KMS-11 (cell line): Measurements from ENCODE around the gene CT47B1.

ENCODE experiments used
- H2AFZ ChIP-seq: fragments of 200-600 bp; sonication (generic); 2 replicates; pipeline ENCODE4 v1.6.1; 2016; ENCODE audit warnings: antibody characterized with exemption, mixed run types, low read depth
- H3K27ac ChIP-seq: fragments of 200-600 bp; sonication (generic); 2 replicates; pipeline ENCODE4 v1.6.1; 2016; ENCODE audit warnings: mild to moderate bottlenecking, mixed run types
- H3K27me3 ChIP-seq: fragments of 200-600 bp; sonication (generic); 2 replicates; pipeline ENCODE4 v1.6.1; 2017; ENCODE audit warnings: mild to moderate bottlenecking, low read depth, mixed run types, moderate library complexity; ENCODE audit not compliant: insufficient read depth
- H3K36me3 ChIP-seq: fragments of 200-600 bp; sonication (generic); 2 replicates; pipeline ENCODE4 v1.6.1; 2017; ENCODE audit warnings: mild to moderate bottlenecking, mixed run types; ENCODE audit not compliant: insufficient read depth
- H3K4me1 ChIP-seq: fragments of 200-600 bp; sonication (generic); 2 replicates; pipeline ENCODE4 v1.6.1; 2016; ENCODE audit warnings: mild to moderate bottlenecking, low read depth, mixed run types; ENCODE audit not compliant: poor library complexity, severe bottlenecking
- H3K4me2 ChIP-seq: fragments of 200-600 bp; sonication (generic); 2 replicates; pipeline ENCODE4 v1.7.0; 2016; ENCODE audit warnings: mild to moderate bottlenecking, mixed run types
- H3K4me3 ChIP-seq: fragments of 200-600 bp; sonication (generic); IDR thresholded peaks from 2 replicates; pipeline ENCODE4 v1.6.1; 2017; ENCODE audit warnings: low read depth, low read length, mixed read lengths; ENCODE audit not compliant: insufficient read depth
- H3K79me2 ChIP-seq: fragments of 200-600 bp; sonication (generic); 2 replicates; pipeline ENCODE4 v1.6.1; 2016; ENCODE audit warnings: low read depth, mixed run types; ENCODE audit not compliant: insufficient read depth
- H3K9ac ChIP-seq: fragments of 200-600 bp; sonication (generic); 2 replicates; pipeline ENCODE4 v1.6.1; 2016; ENCODE audit warnings: mild to moderate bottlenecking, mixed run types
- H4K20me1 ChIP-seq: fragments of 200-600 bp; sonication (generic); 2 replicates; pipeline ENCODE4 v1.6.1; 2016; ENCODE audit warnings: mild to moderate bottlenecking, mixed run types; ENCODE audit not compliant: insufficient read depth
- TF ChIP-seq, protein P1 (sequence below): fragments of 200-600 bp; sonication (generic); conservative IDR thresholded peaks from 2 replicates; pipeline ENCODE4 v1.6.1; 2017; ENCODE audit warnings: low read depth, mild to moderate bottlenecking, antibody characterized with exemption, low read length, moderate library complexity, mixed read lengths

Gene CT47B1

DNA sequence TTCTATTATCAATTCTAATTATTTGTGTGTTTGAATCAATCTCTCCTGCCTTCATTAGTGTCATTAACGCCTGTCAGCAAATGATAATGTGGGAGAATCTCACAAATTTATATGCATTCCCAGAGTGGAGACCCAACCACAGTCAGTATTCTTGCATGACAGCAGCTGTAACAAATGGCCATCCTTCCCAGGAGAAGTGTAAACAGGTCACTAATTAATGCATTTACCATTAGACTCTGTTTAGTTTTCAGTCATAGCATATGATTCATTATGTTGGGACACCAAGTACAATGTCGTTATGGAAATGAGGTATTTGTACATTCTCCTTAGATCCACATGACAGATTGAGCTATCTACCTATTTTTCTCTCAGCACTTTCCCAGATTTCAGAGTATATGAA lies 50.5 kb downstream of the CT47B1 start:
- H3K9ac ChIP-seq, result no peak overlapping the region
- no peaks in the 10 kb centered on the region for H3K4me1 ChIP-seq
- no peak overlapping the region for H3K4me3 ChIP-seq
- H2AFZ ChIP-seq, result no peak overlapping the region
- no peaks in the 10 kb centered on the region for H3K36me3 ChIP-seq
- no peak overlapping the region for H3K4me2 ChIP-seq
- no peaks in the 10 kb centered on the region for H3K79me2 ChIP-seq
- no peak overlapping the region for H3K27ac ChIP-seq
- no peaks in the 10 kb centered on the region for H4K20me1 ChIP-seq
- H3K27me3 ChIP-seq, result no peaks in the 10 kb centered on the region
- TF ChIP-seq, protein P1, sequence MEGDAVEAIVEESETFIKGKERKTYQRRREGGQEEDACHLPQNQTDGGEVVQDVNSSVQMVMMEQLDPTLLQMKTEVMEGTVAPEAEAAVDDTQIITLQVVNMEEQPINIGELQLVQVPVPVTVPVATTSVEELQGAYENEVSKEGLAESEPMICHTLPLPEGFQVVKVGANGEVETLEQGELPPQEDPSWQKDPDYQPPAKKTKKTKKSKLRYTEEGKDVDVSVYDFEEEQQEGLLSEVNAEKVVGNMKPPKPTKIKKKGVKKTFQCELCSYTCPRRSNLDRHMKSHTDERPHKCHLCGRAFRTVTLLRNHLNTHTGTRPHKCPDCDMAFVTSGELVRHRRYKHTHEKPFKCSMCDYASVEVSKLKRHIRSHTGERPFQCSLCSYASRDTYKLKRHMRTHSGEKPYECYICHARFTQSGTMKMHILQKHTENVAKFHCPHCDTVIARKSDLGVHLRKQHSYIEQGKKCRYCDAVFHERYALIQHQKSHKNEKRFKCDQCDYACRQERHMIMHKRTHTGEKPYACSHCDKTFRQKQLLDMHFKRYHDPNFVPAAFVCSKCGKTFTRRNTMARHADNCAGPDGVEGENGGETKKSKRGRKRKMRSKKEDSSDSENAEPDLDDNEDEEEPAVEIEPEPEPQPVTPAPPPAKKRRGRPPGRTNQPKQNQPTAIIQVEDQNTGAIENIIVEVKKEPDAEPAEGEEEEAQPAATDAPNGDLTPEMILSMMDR, result no peak

DNA sequence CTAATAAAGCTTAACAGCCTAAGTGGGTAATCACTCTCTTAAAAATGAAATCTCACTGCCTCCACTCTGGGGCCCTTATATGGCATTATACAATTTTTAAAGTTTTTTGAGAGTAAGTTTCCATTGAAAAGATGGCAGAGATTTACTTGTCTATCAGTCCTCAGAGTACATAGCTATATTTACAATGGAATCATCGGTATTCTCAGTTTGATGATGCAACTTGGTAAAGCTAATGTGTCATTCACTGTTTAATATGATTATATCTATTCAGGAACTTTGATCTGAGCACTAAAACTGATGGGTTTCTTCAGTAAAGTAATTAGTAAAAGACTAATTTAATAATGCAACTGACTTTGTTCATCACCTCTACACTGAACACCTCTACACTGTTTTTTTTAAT lies 51.6 kb downstream of the CT47B1 start:
- Histone ChIP-seq H3K4me1 (no peaks in the 10 kb centered on the region), H2AFZ (no peak overlapping the region), H4K20me1 (no peaks in the 10 kb centered on the region)

DNA sequence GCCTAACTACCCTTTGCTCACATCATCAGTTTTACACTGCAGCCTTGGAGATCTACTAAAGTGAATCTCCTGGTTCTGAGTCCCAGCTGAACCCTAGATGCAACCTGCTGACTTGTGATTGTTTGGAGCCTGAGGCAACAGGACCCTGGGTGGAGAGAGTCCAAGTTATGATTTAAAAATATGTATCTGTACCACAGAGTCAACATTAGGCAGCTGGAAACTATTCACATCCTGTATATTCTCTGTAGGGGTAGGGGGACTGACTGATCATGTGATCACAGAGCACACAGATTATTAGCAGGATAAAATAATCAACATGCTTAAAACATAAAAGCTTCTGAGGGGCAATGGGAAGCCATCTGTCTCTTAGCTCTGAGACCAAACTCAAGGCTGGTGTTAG lies 52.1 kb downstream of the CT47B1 start:
- Histone ChIP-seq H2AFZ (no peak overlapping the region), H3K9ac (no peak overlapping the region), H3K27ac (no peak overlapping the region), H3K36me3 (no peaks in the 10 kb centered on the region), H3K27me3 (no peaks in the 10 kb centered on the region), H3K4me1 (no peaks in the 10 kb centered on the region), H4K20me1 (no peaks in the 10 kb centered on the region), H3K79me2 (no peaks in the 10 kb centered on the region), H3K4me2 (no peak overlapping the region), H3K4me3 (no peak overlapping the region)
- TF ChIP-seq, protein P1, result no peak

More for the DNA sequence above, 51.6 kb downstream of the CT47B1 start:
- Histone ChIP-seq H3K4me3 (no peak overlapping the region), H3K9ac (no peak overlapping the region), H3K27me3 (no peaks in the 10 kb centered on the region), H3K79me2 (no peaks in the 10 kb centered on the region), H3K4me2 (no peak overlapping the region), H3K27ac (no peak overlapping the region), H3K36me3 (no peaks in the 10 kb centered on the region)
- TF ChIP-seq, protein P1, result no peak
